GM19467 (cell line): ENCODE results near the gene COX10.
"Not testable (repeated sequence)": the region's sequence is repeated elsewhere in the genome, so short reads cannot be mapped to it uniquely, and the experiment has no call there.

ENCODE experiments used
- ATAC-seq: cut with Tn5 transposase; IDR thresholded peaks from one replicate; pipeline ENCODE4 v1.9.1; 2021; ENCODE audit warnings: mild to moderate bottlenecking, moderate library complexity; ENCODE audit not compliant: unreplicated experiment

Gene COX10

GRCh38 chr17:14202388-14203166, 133.3 kb downstream of the COX10 start:
- no peak for ATAC-seq

- no peak for ATAC-seq
These were observed 134.1 kb downstream of the COX10 start for GRCh38 chr17:14203388-14203787.

- ATAC-seq = no peak
These were observed 134.8 kb downstream of the COX10 start for GRCh38 chr17:14204084-14204483.

- ATAC-seq = no peak
These were observed 135.2 kb downstream of the COX10 start for GRCh38 chr17:14204546-14204945.

DNA sequence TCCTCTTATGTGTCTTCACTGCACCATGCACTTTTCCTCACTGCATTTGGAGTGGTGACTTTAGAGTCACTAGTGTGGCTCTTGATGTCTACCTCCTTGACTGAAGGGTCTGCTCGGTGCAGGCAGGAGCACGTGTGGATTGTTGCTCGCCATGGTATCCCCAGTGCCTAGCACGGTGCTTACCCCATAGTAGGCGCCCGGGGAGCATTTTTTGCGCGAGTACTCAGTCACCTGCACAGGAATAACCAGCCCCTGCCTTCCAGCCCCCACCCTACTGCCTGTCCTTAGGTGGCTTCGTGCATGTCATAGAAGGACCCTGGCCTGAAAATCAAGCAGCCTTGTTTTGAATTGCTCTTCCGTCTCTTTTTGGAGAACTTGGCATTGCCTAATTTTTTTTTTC, 136.1 kb downstream of the COX10 start:
- no peak for ATAC-seq

DNA sequence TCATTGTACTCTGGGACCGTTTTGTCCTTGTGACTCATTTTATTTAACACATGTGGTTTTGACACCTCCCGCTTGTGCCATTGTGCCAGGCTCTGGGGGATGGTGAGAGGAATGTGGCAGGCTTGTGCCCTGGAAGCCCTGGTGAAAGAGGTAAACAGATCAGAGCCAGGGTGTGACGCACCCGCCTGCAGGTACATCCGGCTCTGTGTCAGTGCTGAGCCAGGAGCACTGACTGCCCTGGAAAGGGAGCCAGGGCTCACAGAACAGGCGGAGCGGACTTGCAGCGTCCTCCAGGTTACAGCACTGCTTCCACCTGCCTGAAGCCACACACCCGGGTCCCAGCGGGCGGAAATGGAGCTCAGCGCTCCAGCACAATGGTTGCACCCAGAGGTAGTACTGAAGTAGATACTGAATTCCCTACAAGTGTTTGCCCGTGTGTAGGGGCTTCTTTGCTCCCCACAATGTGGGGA, 136.7 kb downstream of the COX10 start:
- ATAC-seq = no peak

- no peak for ATAC-seq
These were observed 137.6 kb downstream of the COX10 start for GRCh38 chr17:14206891-14207290.

DNA sequence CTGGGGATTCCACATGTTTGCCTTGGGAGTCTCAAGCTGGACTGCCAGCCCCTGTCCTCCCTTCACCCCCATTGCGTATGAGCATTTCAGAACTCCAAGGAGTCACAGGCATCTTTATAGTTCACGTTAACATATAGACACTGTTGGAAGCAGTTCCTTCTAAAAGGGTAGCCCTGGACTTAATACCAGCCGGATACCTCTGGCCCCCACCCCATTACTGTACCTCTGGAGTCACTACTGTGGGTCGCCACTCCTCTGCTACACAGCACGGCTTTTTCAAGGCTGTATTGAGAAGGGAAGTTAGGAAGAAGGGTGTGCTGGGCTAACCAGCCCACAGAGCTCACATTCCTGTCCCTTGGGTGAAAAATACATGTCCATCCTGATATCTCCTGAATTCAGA, 138.5 kb downstream of the COX10 start:
- ATAC-seq = no peak

GRCh38 chr17:14209215-14209614, 139.9 kb downstream of the COX10 start:
- no peak for ATAC-seq

GRCh38 chr17:14211246-14211645, 141.9 kb downstream of the COX10 start:
- ATAC-seq = no peak

- ATAC-seq = no peak
These were observed 142.5 kb downstream of the COX10 start for GRCh38 chr17:14211801-14212200.

DNA sequence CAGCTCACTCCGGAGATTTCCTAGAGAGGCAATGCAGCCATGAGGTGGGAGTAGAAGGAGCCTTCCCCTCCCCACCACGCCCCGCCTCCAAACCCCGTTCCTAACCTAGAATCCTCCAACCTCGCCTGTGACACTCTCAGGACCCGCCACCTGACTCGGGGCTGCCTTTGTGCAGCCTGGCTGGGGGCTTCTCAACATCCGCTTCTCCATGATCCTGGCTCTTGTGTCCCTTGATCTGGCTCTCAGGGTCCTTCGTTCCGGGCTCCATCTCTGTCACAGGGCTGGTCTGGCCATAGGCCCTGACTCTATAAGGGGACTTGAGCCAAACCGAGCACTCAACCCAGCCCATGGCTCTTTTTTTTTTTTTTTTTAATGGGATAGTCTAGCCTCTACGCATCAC, 143.1 kb downstream of the COX10 start:
- no peak for ATAC-seq

DNA sequence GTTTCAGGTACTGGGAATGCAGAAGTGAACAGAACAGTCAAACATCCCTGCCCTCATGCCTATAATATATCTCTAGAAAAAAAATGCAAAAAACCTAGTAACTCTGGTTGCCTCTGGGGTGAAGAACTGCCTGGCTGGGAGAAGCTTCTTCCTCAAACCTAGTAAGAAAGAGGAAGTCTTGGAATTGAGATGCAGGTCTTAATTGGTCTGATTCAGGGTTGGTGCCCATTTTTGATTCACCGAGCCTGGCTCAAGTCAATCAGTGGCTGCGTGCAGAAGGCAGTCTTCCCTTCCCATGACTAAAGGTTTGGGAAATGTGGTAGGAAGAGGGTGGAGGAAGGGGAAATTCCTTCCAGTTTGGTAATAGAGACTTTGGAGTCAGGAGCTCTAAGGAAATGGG, 145.0 kb downstream of the COX10 start:
- ATAC-seq = no peak

GRCh38 chr17:14222611-14223010, 153.3 kb downstream of the COX10 start:
- ATAC-seq = no peak

DNA sequence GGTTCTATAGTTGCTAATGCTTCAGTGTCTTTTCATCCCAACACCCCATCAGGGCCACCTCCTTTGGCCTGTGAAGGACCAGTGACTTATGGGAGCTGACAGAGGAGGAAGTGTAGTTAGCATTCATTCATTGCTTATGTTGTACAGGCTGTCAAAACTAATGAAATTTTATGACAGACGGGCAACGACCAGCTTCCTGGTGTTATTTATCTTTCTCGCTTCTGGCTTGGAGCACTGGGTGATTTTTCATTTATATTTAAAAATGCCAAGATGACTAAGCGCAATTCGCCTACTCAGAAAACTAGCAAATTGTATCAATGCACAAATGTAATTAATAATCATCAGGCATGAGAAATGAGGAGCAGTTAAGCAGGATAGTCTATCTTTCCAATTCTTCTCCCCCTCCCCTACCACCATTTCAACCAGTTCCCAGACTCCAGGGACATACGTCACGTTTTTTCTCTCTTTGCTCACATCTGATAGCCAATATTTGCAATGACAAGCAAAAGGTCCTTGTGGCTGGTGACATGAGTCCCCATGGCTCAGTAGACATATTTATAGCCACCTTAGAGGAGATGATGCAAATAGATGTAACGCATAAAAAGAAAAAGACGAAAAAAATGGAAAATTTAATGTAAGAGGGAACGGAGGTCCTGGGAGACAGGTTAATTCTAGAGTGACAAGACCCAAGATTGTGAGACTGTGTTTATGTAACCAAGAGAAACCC, 156.1 kb downstream of the COX10 start:
- ATAC-seq = no peak

GRCh38 chr17:14227052-14227451, 157.7 kb downstream of the COX10 start:
- no peak for ATAC-seq

GRCh38 chr17:14228903-14229302, 159.6 kb downstream of the COX10 start:
- ATAC-seq = no peak

DNA sequence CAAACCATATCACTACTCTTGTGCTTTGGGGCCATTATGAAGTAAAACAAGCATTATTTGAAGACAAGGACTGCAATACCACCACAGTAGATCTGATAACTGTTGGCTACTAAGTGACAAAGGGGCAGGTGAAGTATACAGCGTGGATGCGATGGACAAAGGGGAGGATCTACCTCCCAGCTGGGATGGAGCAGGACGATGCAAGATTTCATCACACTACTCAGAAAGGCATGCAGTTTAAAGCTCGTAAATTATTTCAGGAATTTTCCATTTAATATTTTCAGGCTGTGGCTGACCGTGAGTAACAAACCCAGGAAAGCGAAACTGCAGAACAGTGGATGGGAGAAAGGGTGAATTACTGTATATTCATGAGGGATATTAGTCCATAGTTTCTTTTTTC, 161.9 kb downstream of the COX10 start:
- not testable (repeated sequence) for ATAC-seq

- ATAC-seq = not testable (repeated sequence)
These were observed 165.7 kb downstream of the COX10 start for GRCh38 chr17:14235047-14235446.

DNA sequence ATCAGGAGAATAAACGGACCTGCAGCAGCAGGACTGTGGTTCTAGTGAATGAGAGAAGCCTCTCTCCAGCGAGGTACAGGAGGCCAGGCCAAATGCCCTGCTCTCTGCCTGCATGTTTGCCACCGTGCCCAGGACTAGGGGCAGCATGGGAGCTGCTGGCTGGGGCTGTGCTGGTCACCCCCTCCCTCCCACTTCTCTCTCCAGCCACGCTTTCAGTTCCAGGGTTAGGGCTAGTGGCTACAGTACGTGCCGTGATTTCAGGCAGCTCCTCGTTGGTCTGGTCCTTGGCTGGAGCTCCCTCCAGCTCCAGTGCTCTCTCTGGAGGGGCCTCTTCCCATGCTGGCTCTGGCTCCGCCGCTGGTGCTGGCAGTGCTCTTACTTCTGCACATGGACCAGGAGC, 166.7 kb downstream of the COX10 start:
- not testable (repeated sequence) for ATAC-seq

GRCh38 chr17:14236762-14237161, 167.5 kb downstream of the COX10 start, which contains the start of gene CDRT15:
Gene CDRT15 (minus strand): TSS chr17:14236862. CDS start chr17:14236833, 29 bp downstream.
- ATAC-seq = not testable (repeated sequence)

- ATAC-seq = not testable (repeated sequence)
These were observed 170.0 kb downstream of the COX10 start for GRCh38 chr17:14239271-14239670.
